Tibial nerve (tissue), 4 donors: ENCODE results near the gene JPH2.

ENCODE experiments used
- EP300 ChIP-seq, 2 donors: sonication (generic); formaldehyde crosslinking; IDR thresholded peaks; one replicate each; pipeline ENCODE4 v1.6.1; 2017; ENCODE audit warnings: antibody characterized with exemption in 2 of 2, mild to moderate bottlenecking in 1 of 2
- POLR2A ChIP-seq, 2 donors: fragments of 450-650 bp; IDR thresholded peaks; one replicate each; pipeline ENCODE4 v1.6.1; 2017; ENCODE audit warnings: antibody characterized with exemption in 2 of 2, mild to moderate bottlenecking in 2 of 2, moderate library complexity in 2 of 2
- TF ChIP-seq, protein P1 (sequence below), 5 experiments: fragments of 200-600 bp in 3 of 5; fragments of 450-650 bp in 2 of 5; sonication (generic) in 3 of 5; IDR thresholded peaks; one replicate each; pipeline ENCODE4 v1.5.1; 2016 to 2019; ENCODE audit warnings: antibody characterized with exemption in 5 of 5, mild to moderate bottlenecking in 3 of 5, moderate library complexity in 2 of 5

DNA sequence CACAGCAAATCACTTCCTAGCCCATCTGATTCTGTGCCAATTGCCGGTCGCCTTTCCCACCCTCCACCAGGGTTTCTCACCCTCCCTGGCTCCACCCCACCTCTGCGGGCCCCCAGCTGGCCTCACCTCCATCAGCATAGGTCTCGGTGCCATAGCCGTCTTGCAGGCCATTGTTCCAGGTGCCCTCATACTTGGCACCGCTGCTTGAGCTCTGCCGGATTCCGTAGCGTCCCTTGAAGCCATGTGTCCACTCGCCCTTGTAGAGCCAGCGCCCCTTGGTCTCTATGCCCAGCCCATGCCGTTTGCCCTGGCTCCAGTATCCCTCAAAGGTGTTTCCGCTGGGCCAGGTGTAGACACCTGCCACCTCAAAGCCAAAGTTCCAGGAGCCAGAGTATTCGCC lies 787 bp downstream of the JPH2 start:
- TF ChIP-seq, protein P1, sequence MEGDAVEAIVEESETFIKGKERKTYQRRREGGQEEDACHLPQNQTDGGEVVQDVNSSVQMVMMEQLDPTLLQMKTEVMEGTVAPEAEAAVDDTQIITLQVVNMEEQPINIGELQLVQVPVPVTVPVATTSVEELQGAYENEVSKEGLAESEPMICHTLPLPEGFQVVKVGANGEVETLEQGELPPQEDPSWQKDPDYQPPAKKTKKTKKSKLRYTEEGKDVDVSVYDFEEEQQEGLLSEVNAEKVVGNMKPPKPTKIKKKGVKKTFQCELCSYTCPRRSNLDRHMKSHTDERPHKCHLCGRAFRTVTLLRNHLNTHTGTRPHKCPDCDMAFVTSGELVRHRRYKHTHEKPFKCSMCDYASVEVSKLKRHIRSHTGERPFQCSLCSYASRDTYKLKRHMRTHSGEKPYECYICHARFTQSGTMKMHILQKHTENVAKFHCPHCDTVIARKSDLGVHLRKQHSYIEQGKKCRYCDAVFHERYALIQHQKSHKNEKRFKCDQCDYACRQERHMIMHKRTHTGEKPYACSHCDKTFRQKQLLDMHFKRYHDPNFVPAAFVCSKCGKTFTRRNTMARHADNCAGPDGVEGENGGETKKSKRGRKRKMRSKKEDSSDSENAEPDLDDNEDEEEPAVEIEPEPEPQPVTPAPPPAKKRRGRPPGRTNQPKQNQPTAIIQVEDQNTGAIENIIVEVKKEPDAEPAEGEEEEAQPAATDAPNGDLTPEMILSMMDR (IDR thresholded peaks at IDR 0.05) = no peak
- TF ChIP-seq POLR2A (IDR thresholded peaks at IDR 0.05) (no peak), EP300 (IDR thresholded peaks at IDR 0.05) (no peak)
